Measurements from ENCODE around the gene TICRR.

The TICRR gene

GRCh38 chr15:89662893-89663626, 87.8 kb downstream of the TICRR start:
- H3K4me1 Mint-ChIP-seq: peaks cover 15% of the 10 kb centered on the region
- no peak overlapping the region for H3K4me3 Mint-ChIP-seq
- H3K9me3 Mint-ChIP-seq: peaks cover 7% of the 10 kb centered on the region
- H3K36me3 Mint-ChIP-seq (ENCODE audit: low read depth): no peaks in the 10 kb centered on the region
- TF ChIP-seq CTCF (IDR thresholded peaks at IDR 0.05): no peak
- H3K27me3 Mint-ChIP-seq (ENCODE audit: low read depth, poor library complexity): peaks cover 42% of the 10 kb centered on the region
- DNase-seq: no peak
- H3K27ac Mint-ChIP-seq: no peak overlapping the region

GRCh38 chr15:89664441-89665350, 89.4 kb downstream of the TICRR start:
- Mint-ChIP-seq H3K4me3 (peak overlapping the region; percentile 70), H3K27ac (no peak overlapping the region), H3K36me3 (ENCODE audit: low read depth) (no peaks in the 10 kb centered on the region), H3K4me1 (peaks cover 15% of the 10 kb centered on the region), H3K9me3 (peaks cover 7% of the 10 kb centered on the region), H3K27me3 (ENCODE audit: low read depth, poor library complexity) (peaks cover 38% of the 10 kb centered on the region)
- DNase-seq: no peak
- no peak for TF ChIP-seq CTCF (IDR thresholded peaks at IDR 0.05)

- peaks cover 35% of the 10 kb centered on the region for H3K27me3 Mint-ChIP-seq (ENCODE audit: low read depth, poor library complexity)
- no peaks in the 10 kb centered on the region for H3K36me3 Mint-ChIP-seq (ENCODE audit: low read depth)
- peaks cover 15% of the 10 kb centered on the region for H3K4me1 Mint-ChIP-seq
- peak; percentile 83 for DNase-seq
- peak overlapping the region; percentile 70 for H3K4me3 Mint-ChIP-seq
- H3K9me3 Mint-ChIP-seq: peaks cover 1% of the 10 kb centered on the region
- H3K27ac Mint-ChIP-seq: no peak overlapping the region
- TF ChIP-seq CTCF (IDR thresholded peaks at IDR 0.05): no peak
Measured at GRCh38 chr15:89665449-89666181, 90.3 kb downstream of the TICRR start.

GRCh38 chr15:89666184-89666857, 91.1 kb downstream of the TICRR start:
- Mint-ChIP-seq H3K36me3 (ENCODE audit: low read depth) (no peaks in the 10 kb centered on the region), H3K27me3 (ENCODE audit: low read depth, poor library complexity) (peaks cover 28% of the 10 kb centered on the region), H3K27ac (no peak overlapping the region), H3K4me3 (peak overlapping the region; percentile 20), H3K9me3 (no peaks in the 10 kb centered on the region), H3K4me1 (peaks cover 15% of the 10 kb centered on the region)
- no peak for DNase-seq
- no peak for TF ChIP-seq CTCF (IDR thresholded peaks at IDR 0.05)

- H3K4me1 Mint-ChIP-seq: peaks cover 15% of the 10 kb centered on the region
- DNase-seq: no peak
- peaks cover 28% of the 10 kb centered on the region for H3K27me3 Mint-ChIP-seq (ENCODE audit: low read depth, poor library complexity)
- H3K27ac Mint-ChIP-seq: no peak overlapping the region
- H3K4me3 Mint-ChIP-seq: no peak overlapping the region
- H3K36me3 Mint-ChIP-seq (ENCODE audit: low read depth): no peaks in the 10 kb centered on the region
- no peaks in the 10 kb centered on the region for H3K9me3 Mint-ChIP-seq
- no peak for TF ChIP-seq CTCF (IDR thresholded peaks at IDR 0.05)
Measured at GRCh38 chr15:89666858-89667705, 91.8 kb downstream of the TICRR start.
